Dendritic cell treated with granulocyte-macrophage colony-stimulating factor and Interleukin-4, amounts not matched to agents 40 ng/mL and 50 ng/mL, for 4 days (primary cell): ENCODE measurements around the gene CCDC188.

Source experiments
- H3K27ac Mint-ChIP-seq: one replicate; pipeline ENCODE4 v1.8.0; 2022; ENCODE audit warnings: mild to moderate bottlenecking, mixed read lengths
- H3K27me3 Mint-ChIP-seq: one replicate; pipeline ENCODE4 v1.8.0; 2022; ENCODE audit warnings: mild to moderate bottlenecking, mixed read lengths
- H3K36me3 Mint-ChIP-seq: one replicate; pipeline ENCODE4 v1.8.0; 2022; ENCODE audit warnings: low read depth, mixed read lengths
- H3K4me1 Mint-ChIP-seq: one replicate; pipeline ENCODE4 v1.8.0; 2022; ENCODE audit warnings: low read depth, mixed read lengths
- H3K4me3 Mint-ChIP-seq: one replicate; pipeline ENCODE4 v1.8.0; 2022; ENCODE audit warnings: mild to moderate bottlenecking, moderate library complexity, mixed read lengths
- H3K9me3 Mint-ChIP-seq: one replicate; pipeline ENCODE4 v1.8.0; 2022; ENCODE audit warnings: mixed read lengths
- intact Hi-C: fragments of 100-400 bp; cut with micrococcal nuclease; formaldehyde crosslinking; loops from one replicate; pipeline ENCODE4 v1.15.0; 2022

Gene CCDC188

DNA sequence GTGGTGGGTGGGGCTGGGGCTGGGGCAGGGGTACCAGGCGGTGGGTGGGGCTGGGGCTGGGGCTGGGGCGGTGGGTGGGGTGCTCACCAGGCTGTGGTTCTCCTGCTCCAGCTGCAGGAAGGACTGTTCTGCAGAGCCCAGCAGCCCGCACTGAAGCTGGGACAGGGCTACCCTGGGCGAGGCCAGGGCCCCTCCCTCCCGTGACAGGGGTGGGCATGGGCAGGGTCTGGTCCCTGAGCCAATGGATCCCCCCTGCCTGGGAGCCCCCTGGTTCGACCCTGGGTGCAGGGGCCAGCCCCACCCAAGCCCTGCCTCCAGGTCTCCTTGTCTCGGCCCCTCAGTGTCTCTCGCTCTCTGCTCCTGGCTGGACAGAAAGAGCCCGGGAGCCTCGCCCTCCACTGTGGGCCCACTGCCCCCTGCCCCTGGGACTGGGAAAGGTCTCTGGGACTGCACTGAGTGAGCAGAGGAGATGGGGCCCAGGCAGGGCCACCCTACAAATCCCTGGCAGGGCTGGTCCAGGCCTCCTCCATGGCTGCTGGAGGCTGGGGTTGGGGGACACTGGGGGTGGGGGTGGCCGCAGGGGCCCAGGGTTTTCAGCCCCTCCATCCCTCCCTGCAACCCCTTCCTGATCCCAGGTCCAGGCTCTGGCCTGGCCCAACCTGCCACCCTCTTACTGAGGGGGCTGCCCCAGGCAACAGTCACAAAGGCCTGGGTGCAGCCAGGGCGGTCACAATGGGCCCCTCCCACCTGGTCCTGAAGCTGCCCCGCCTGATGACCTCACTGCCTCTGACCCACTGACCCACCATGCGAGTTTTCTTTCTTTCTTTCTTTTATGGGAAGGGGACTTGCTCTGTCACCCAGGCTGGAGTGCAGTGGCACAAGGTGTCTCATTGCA, at the start of gene CCDC188:
Gene CCDC188 (minus strand): TSS at position 675 of the 895 bp plus-strand sequence. CDS start 69 bp downstream, at position 606.
- Mint-ChIP-seq H3K4me1 (no peaks in the 10 kb centered on the region), H3K27me3 (peaks cover 11% of the 10 kb centered on the region), H3K9me3 (no peaks in the 10 kb centered on the region), H3K27ac (no peak within 1 kb of the TSS), H3K36me3 (peaks cover 4% of the 10 kb centered on the region), H3K4me3 (no peak within 1 kb of the TSS)
- intact Hi-C loops, result no loop called here

DNA sequence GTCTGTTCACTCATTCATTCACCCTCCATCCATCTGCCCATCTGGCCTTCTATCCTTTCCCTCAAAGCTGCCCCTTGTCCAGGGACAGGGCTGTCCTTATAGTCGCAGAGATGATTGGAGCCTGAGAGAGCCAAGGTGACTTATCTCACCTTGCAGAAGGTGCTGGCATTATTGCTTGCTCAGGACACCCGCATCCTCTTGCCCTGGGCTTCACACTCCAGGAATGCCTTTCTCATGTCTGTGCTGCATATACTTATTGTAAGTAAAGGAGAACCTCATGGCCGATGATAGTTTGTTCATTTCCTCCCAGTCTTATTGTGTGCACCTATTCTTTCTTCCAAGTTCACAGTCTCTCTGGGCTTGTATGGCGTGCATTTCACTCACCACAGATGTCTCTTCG, 49.1 kb upstream of the CCDC188 start:
- Mint-ChIP-seq H3K4me1 (peaks cover 11% of the 10 kb centered on the region), H3K36me3 (no peaks in the 10 kb centered on the region), H3K27ac (no peak overlapping the region), H3K27me3 (peaks cover 3% of the 10 kb centered on the region), H3K4me3 (no peak overlapping the region), H3K9me3 (no peaks in the 10 kb centered on the region)
- intact Hi-C loops, result no loop called here

- no peak overlapping the region for H3K27ac Mint-ChIP-seq
- no peaks in the 10 kb centered on the region for H3K36me3 Mint-ChIP-seq
- H3K27me3 Mint-ChIP-seq, result peaks cover 3% of the 10 kb centered on the region
- no peaks in the 10 kb centered on the region for H3K9me3 Mint-ChIP-seq
- intact Hi-C loops, result no loop called here
- H3K4me3 Mint-ChIP-seq, result no peak overlapping the region
- H3K4me1 Mint-ChIP-seq, result peaks cover 11% of the 10 kb centered on the region
Observed at GRCh38 chr22:20199413-20199842, 48.6 kb upstream of the CCDC188 start.

GRCh38 chr22:20198557-20199319, 47.9 kb upstream of the CCDC188 start:
- no peaks in the 10 kb centered on the region for H3K36me3 Mint-ChIP-seq
- intact Hi-C loops, result no loop called here
- no peak overlapping the region for H3K27ac Mint-ChIP-seq

GRCh38 chr22:20197407-20198030, 46.7 kb upstream of the CCDC188 start:
- Mint-ChIP-seq H3K27me3 (peaks cover 3% of the 10 kb centered on the region), H3K4me1 (no peaks in the 10 kb centered on the region), H3K4me3 (no peak overlapping the region), H3K27ac (no peak overlapping the region), H3K36me3 (no peaks in the 10 kb centered on the region), H3K9me3 (no peaks in the 10 kb centered on the region)
- intact Hi-C loops, result no loop called here

More at GRCh38 chr22:20198557-20199319, 47.9 kb upstream of the CCDC188 start:
- no peaks in the 10 kb centered on the region for H3K9me3 Mint-ChIP-seq
- peaks cover 7% of the 10 kb centered on the region for H3K4me1 Mint-ChIP-seq
- H3K4me3 Mint-ChIP-seq, result no peak overlapping the region
- peaks cover 3% of the 10 kb centered on the region for H3K27me3 Mint-ChIP-seq

GRCh38 chr22:20196094-20196842, 45.4 kb upstream of the CCDC188 start:
- Mint-ChIP-seq H3K9me3 (no peaks in the 10 kb centered on the region), H3K36me3 (no peaks in the 10 kb centered on the region), H3K4me1 (no peaks in the 10 kb centered on the region), H3K27ac (no peak overlapping the region), H3K4me3 (no peak overlapping the region), H3K27me3 (no peaks in the 10 kb centered on the region)
- intact Hi-C loops, result no loop called here

DNA sequence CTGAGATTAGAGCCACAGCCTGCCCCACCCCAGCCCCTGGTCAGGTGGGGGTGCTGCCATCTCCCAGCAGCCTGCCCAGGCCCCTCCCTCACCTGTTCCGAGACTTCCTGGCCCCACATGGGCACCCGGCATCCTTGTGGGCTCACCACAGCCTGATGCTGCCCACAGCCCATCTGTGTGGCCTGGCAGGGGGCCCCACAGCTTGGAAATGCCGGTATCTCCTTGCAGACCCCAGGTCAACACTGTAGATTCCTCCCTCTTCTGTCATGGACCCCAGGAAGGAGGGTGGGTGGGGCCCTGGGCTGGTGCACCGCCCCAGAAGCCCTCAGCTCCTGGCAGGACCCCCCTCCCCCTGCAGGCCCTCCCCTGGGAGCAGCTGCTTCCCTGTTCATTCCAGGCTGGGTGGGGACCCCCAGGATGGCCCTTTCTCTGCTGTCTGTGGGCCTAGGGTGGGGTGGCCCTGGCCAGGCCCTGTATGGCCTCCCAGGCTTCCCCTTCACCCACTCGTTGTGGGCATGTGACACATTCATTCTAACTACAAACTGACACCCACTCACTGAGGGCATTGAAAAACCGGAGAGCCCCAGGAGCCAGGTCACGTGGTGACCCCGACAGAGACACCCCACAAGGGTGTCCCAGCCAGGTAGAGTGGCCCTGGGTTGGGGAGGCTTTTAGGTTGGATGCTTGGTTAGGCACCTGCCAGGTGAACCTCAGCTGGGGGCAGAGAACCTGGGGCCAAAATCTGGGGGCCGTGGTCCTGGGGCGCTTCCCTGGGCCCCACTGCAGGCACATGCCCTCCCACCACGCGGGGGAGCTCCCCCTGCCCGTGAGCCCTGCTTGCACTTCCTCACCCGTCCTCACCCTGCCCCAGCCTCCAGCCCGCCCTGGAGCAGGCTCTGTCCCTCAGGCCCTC, 44.1 kb upstream of the CCDC188 start:
- H3K9me3 Mint-ChIP-seq, result no peaks in the 10 kb centered on the region
- no peak overlapping the region for H3K27ac Mint-ChIP-seq
- no peaks in the 10 kb centered on the region for H3K27me3 Mint-ChIP-seq
- H3K4me3 Mint-ChIP-seq, result no peak overlapping the region
- H3K4me1 Mint-ChIP-seq, result no peaks in the 10 kb centered on the region
- intact Hi-C loops, result no loop called here
- H3K36me3 Mint-ChIP-seq, result no peaks in the 10 kb centered on the region

- intact Hi-C loops, result no loop called here
- H3K4me3 Mint-ChIP-seq, result no peak overlapping the region
- H3K27me3 Mint-ChIP-seq, result no peaks in the 10 kb centered on the region
Observed at GRCh38 chr22:20193761-20194494, 43.1 kb upstream of the CCDC188 start.

GRCh38 chr22:20192972-20193760, 42.3 kb upstream of the CCDC188 start:
- no peaks in the 10 kb centered on the region for H3K4me1 Mint-ChIP-seq
- no peaks in the 10 kb centered on the region for H3K9me3 Mint-ChIP-seq
- H3K36me3 Mint-ChIP-seq, result no peaks in the 10 kb centered on the region
- H3K4me3 Mint-ChIP-seq, result no peak overlapping the region
- intact Hi-C loops, result no loop called here
- H3K27ac Mint-ChIP-seq, result no peak overlapping the region
- H3K27me3 Mint-ChIP-seq, result no peaks in the 10 kb centered on the region

More at GRCh38 chr22:20193761-20194494, 43.1 kb upstream of the CCDC188 start:
- Mint-ChIP-seq H3K27ac (no peak overlapping the region), H3K4me1 (no peaks in the 10 kb centered on the region), H3K36me3 (no peaks in the 10 kb centered on the region), H3K9me3 (no peaks in the 10 kb centered on the region)

DNA sequence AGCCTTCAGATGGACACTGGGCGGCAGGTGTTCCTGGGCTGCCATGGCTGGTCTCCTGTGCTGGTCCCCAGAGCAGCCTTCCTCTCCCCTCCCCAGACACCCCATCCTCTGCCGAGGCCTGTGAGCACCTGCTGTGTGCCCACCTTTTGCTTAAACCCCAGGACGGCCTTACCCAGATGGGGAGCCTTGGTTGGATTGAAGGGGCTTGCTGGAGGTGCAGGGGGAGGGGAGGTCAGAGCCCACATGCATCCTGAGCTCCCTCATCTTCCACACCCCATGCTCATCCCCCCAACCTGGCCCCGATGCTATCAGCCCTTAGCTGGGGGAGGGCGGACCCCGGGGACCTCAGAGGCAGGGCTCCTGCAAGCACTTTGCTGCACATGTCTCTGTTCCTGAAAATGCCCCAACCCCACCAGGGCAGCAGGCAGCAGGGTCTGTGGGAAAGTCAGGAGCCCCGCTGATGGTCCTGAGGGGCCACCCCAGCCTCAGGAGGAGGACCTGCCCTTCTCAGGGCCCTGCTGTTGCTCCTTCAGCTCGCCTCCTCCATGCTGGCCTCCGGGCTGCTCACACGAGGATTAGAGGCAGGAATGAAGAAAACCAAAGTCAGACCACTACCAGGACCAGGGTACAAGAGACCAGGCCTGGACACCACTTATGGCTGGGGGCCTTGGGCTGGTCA, 41.6 kb upstream of the CCDC188 start:
- no peak overlapping the region for H3K27ac Mint-ChIP-seq
- no peaks in the 10 kb centered on the region for H3K36me3 Mint-ChIP-seq
- H3K27me3 Mint-ChIP-seq, result no peaks in the 10 kb centered on the region
- no peaks in the 10 kb centered on the region for H3K4me1 Mint-ChIP-seq
- H3K9me3 Mint-ChIP-seq, result no peaks in the 10 kb centered on the region
- H3K4me3 Mint-ChIP-seq, result no peak overlapping the region
- intact Hi-C loops, result no loop called here

DNA sequence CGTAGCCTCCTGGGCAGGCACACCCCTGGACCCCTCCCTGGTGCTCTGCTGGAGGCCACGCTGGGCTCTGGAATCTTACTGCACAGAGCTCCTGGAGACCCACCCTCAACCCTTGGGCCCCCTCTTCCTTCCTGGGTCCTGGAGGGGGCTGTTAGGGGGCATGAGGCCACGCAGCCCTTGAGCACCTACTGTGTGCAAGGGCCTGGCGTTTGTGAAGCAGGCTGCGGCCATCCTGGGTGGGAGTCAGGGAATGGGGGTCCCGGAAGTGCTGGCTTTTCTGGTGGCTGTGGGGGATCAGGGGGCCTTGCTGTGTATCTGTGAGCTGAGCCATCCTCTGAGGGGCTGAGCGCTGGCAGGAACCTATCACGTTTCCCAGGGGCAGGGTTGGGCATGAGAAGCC, 40.9 kb upstream of the CCDC188 start:
- Mint-ChIP-seq H3K27me3 (no peaks in the 10 kb centered on the region), H3K27ac (no peak overlapping the region), H3K36me3 (no peaks in the 10 kb centered on the region), H3K4me3 (no peak overlapping the region), H3K9me3 (no peaks in the 10 kb centered on the region), H3K4me1 (no peaks in the 10 kb centered on the region)
- intact Hi-C loops, result no loop called here
